Panc1 (cell line): ENCODE measurements around the gene PIGU. TPM values are rescaled to one million over a fixed set of nuclear protein-coding genes. Genes with fewer than 3 reads are reported as not detected.
"Not testable (repeated sequence)": the region's sequence is repeated elsewhere in the genome, so short reads cannot be mapped to it uniquely, and the experiment has no call there.

Experiments
- ATAC-seq: fragments of 200-7000 bp; cut with Tn5 transposase; 2 replicates; pipeline ENCODE4 v1.9.1; 2020; ENCODE audit warnings: mild to moderate bottlenecking, moderate library complexity
- BruUV-seq: library from RNA; stranded (reverse); fragments of 400-500 nt; replicated peaks from 2 replicates; lab custom pipeline; 2021; lab: Mats Ljungman, UMichigan
- CTCF ChIA-PET: fragments of 300-600 bp; sonication (Branson Sonifier 250); formaldehyde crosslinking; loops from one replicate; lab custom pipeline; 2022; ENCODE audit warnings: antibody characterized with exemption; lab: Charles Lee
- POLR2A ChIA-PET: fragments of 300-600 bp; sonication (Branson Sonifier 250); formaldehyde crosslinking; loops from one replicate; lab custom pipeline; 2022; ENCODE audit warnings: antibody characterized with exemption; lab: Charles Lee
- DNase-seq: peaks from one replicate; pipeline ENCODE4 v3.0.0-alpha.2; 2010; ENCODE audit warnings: low read depth, low spot score
- H3K27ac ChIP-seq: 2 replicates; pipeline ENCODE4 v1.5.1; 2011; ENCODE audit warnings: mild to moderate bottlenecking, low read length, inconsistent platforms
- H3K27me3 ChIP-seq: fragments of 200-500 bp; sonication (Bioruptor generic); 2 replicates; pipeline ENCODE4 v1.6.0; 2014; ENCODE audit warnings: low read length, inconsistent platforms; ENCODE audit not compliant: control insufficient read depth, insufficient read depth
- H3K36me3 ChIP-seq: fragments of 200-500 bp; sonication (Bioruptor generic); 2 replicates; pipeline ENCODE4 v1.5.1; 2014; ENCODE audit warnings: inconsistent platforms, mild to moderate bottlenecking, low read length, moderate library complexity; ENCODE audit not compliant: control insufficient read depth, insufficient read depth
- H3K4me1 ChIP-seq: 2 replicates; pipeline ENCODE4 v1.5.1; 2011; ENCODE audit warnings: inconsistent platforms, mild to moderate bottlenecking, low read length, moderate library complexity; ENCODE audit not compliant: control insufficient read depth, insufficient read depth
- H3K4me3 ChIP-seq, 2 experiments: 2 replicates each; pipeline ENCODE4 v1.5.1; 2011 to 2012; ENCODE audit warnings: low read depth in 2 of 2, low read length in 2 of 2, mild to moderate bottlenecking in 2 of 2, inconsistent platforms in 1 of 2, moderate library complexity in 1 of 2
- H3K9me3 ChIP-seq: fragments of 200-500 bp; sonication (Bioruptor generic); 2 replicates; pipeline ENCODE4 v1.5.1; 2014; ENCODE audit warnings: low read depth, mild to moderate bottlenecking, inconsistent platforms, low read length, moderate library complexity; ENCODE audit not compliant: control insufficient read depth, insufficient read depth
- POLR2AphosphoS5 ChIP-seq: IDR thresholded peaks from 2 replicates; pipeline ENCODE4 v1.6.1; 2012; ENCODE audit warnings: mild to moderate bottlenecking, low read depth, low read length, moderate library complexity
- SIN3A ChIP-seq: IDR thresholded peaks from 2 replicates; pipeline ENCODE4 v1.6.1; 2012; ENCODE audit warnings: low read depth, mild to moderate bottlenecking, low read length, moderate library complexity, borderline replicate concordance; ENCODE audit not compliant: insufficient read depth
- TCF7L2 ChIP-seq: IDR thresholded peaks from 2 replicates; pipeline ENCODE4 v1.6.1; 2011; ENCODE audit warnings: mild to moderate bottlenecking, low read depth, low read length, inconsistent platforms
- in situ Hi-C: cut with HindIII; loops from 2 replicates; pipeline ENCODE4 v1.10.0; 2016; ENCODE audit warnings: low sequenced_read_pairs, low pct_unique_long_range_greater_than_20kb
- intact Hi-C: fragments of 100-400 bp; cut with micrococcal nuclease; formaldehyde crosslinking; loops from one replicate; pipeline ENCODE4 v1.10.0; 2022; ENCODE audit not compliant: unreplicated experiment
- total RNA-seq: library from RNA; stranded (reverse); gene quantifications from one replicate; pipeline ENCODE4 v1.2.1, GENCODE V29; 2021; ENCODE audit not compliant: unreplicated experiment
- TF ChIP-seq, protein P1 (sequence below): fragments of 450-650 bp; IDR thresholded peaks from 2 replicates; pipeline ENCODE4 v1.5.1; 2017; ENCODE audit warnings: mild to moderate bottlenecking
- TF ChIP-seq, protein P2 (sequence below), 2 experiments: IDR thresholded peaks; 2 replicates each; pipeline ENCODE4 v1.6.1; 2011 to 2012; ENCODE audit warnings: low read depth in 2 of 2, control low read depth in 1 of 2, low read length in 1 of 2, mild to moderate bottlenecking in 1 of 2, moderate library complexity in 1 of 2; ENCODE audit not compliant: insufficient read depth in 1 of 2

Gene PIGU
- total RNA-seq, 1 experiment from 2014 or later = 22.9 TPM

DNA sequence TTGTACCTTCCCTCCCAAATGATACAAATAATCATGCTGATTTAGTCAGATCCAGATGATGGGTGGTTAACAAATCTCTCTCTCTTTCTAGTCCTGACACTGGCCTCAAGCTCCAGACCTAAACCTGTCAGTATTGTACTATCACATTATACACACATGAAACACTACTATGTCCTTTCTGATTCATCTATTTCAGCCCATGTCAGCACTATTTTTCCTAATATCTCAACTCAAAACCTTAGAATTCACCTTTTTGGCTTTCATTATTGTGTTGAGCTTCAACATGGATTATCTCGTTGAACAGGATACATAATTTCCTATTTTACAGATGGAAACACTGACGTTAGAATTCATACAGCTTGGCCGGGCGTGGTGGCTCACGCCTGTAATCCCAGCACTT is 3.5 kb downstream of the PIGU start:
- intact Hi-C loops = no loop called here

DNA sequence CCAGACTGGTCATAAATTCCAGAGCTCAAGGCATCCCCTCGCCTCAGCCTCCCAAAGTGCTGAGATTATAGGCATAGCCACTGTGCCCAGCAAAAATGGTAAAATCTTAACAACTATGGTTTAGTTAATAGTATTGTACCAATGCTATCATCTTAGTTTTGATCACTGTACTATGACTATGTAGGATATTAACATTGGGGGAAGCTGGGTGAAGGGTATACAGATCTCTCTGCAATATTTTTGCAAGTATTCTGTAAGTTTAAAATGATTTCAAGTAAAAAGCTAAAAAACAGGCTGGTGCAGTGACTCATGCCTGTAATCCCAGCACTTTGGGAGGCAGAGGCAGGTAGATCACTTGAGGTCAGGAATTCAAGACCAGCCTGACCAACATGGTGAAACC is 7.8 kb downstream of the PIGU start:
- Histone ChIP-seq H3K27ac (no peak overlapping the region), H3K4me1 (no peaks in the 10 kb centered on the region), H3K4me3 (no peak overlapping the region), H3K36me3 (no peaks in the 10 kb centered on the region), H3K9me3 (no peaks in the 10 kb centered on the region), H3K27me3 (no peaks in the 10 kb centered on the region)
- no peak for DNase-seq
- TF ChIP-seq, protein P1, sequence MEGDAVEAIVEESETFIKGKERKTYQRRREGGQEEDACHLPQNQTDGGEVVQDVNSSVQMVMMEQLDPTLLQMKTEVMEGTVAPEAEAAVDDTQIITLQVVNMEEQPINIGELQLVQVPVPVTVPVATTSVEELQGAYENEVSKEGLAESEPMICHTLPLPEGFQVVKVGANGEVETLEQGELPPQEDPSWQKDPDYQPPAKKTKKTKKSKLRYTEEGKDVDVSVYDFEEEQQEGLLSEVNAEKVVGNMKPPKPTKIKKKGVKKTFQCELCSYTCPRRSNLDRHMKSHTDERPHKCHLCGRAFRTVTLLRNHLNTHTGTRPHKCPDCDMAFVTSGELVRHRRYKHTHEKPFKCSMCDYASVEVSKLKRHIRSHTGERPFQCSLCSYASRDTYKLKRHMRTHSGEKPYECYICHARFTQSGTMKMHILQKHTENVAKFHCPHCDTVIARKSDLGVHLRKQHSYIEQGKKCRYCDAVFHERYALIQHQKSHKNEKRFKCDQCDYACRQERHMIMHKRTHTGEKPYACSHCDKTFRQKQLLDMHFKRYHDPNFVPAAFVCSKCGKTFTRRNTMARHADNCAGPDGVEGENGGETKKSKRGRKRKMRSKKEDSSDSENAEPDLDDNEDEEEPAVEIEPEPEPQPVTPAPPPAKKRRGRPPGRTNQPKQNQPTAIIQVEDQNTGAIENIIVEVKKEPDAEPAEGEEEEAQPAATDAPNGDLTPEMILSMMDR = no peak
- TF ChIP-seq, protein P2, sequence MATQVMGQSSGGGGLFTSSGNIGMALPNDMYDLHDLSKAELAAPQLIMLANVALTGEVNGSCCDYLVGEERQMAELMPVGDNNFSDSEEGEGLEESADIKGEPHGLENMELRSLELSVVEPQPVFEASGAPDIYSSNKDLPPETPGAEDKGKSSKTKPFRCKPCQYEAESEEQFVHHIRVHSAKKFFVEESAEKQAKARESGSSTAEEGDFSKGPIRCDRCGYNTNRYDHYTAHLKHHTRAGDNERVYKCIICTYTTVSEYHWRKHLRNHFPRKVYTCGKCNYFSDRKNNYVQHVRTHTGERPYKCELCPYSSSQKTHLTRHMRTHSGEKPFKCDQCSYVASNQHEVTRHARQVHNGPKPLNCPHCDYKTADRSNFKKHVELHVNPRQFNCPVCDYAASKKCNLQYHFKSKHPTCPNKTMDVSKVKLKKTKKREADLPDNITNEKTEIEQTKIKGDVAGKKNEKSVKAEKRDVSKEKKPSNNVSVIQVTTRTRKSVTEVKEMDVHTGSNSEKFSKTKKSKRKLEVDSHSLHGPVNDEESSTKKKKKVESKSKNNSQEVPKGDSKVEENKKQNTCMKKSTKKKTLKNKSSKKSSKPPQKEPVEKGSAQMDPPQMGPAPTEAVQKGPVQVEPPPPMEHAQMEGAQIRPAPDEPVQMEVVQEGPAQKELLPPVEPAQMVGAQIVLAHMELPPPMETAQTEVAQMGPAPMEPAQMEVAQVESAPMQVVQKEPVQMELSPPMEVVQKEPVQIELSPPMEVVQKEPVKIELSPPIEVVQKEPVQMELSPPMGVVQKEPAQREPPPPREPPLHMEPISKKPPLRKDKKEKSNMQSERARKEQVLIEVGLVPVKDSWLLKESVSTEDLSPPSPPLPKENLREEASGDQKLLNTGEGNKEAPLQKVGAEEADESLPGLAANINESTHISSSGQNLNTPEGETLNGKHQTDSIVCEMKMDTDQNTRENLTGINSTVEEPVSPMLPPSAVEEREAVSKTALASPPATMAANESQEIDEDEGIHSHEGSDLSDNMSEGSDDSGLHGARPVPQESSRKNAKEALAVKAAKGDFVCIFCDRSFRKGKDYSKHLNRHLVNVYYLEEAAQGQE (IDR thresholded peaks at IDR 0.05; ENCODE audit: insufficient read depth in 1 of 2, low read depth in 2 of 2, low read length in 1 of 2) = no peak
- no peak for TF ChIP-seq POLR2AphosphoS5
- TF ChIP-seq TCF7L2 = no peak
- TF ChIP-seq SIN3A = no peak
- POLR2A ChIA-PET = no interaction called here
- in situ Hi-C loops (no loop called here), intact Hi-C loops (no loop called here)
- ATAC-seq = no peak
- no TSS peak for BruUV-seq
- CTCF ChIA-PET = no interaction called here

More for the DNA sequence above, 3.5 kb downstream of the PIGU start:
- in situ Hi-C loops = no loop called here
- H3K27me3 ChIP-seq = no peaks in the 10 kb centered on the region
- DNase-seq (no peak), ATAC-seq (no peak)
- H3K36me3 ChIP-seq = no peaks in the 10 kb centered on the region
- no TSS peak for BruUV-seq
- ChIA-PET POLR2A (no interaction called here), CTCF (interaction anchor here (0.5 kb wide), 2 partner anchors 335 to 774 kb away, joined by 3 to 5 read pairs; no protein-coding TSS in a partner anchor)
- TF ChIP-seq TCF7L2 (no peak), POLR2AphosphoS5 (no peak), SIN3A (no peak)
- TF ChIP-seq, protein P2 (IDR thresholded peaks at IDR 0.05; ENCODE audit: insufficient read depth in 1 of 2, low read depth in 2 of 2, low read length in 1 of 2) = no peak
- TF ChIP-seq, protein P1 = no peak
- no peaks in the 10 kb centered on the region for H3K4me1 ChIP-seq
- no peak overlapping the region for H3K4me3 ChIP-seq
- no peak overlapping the region for H3K27ac ChIP-seq
- H3K9me3 ChIP-seq = no peaks in the 10 kb centered on the region

DNA sequence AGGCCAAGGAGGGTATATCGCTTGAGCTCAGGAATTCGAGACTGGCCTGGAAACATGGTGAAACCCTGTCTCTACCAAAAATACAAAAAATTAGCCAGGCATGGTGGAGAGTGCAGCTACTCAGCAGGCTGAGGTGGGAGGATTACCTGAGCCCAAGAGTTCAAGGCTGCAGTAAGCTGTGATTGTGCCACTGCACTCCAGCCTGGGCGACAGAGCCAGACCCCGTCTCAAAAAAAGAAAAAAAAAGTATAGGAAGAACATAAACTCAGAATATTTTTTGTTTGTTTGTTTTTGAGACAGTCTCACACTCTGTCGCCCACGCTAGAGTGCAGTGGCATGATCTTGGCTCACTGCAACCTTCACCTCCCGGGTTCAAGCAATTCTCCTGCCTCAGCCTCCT is 12.1 kb downstream of the PIGU start:
- H3K4me3 ChIP-seq, DNase-seq, H3K27me3 ChIP-seq, in situ Hi-C loops, intact Hi-C loops, H3K27ac ChIP-seq, CTCF ChIA-PET, H3K9me3 ChIP-seq, POLR2A ChIA-PET, H3K36me3 ChIP-seq, H3K4me1 ChIP-seq, ATAC-seq, BruUV-seq: not testable (repeated sequence)
